ENCODE measurements around the gene SUCNR1. TPM values are rescaled to one million over a fixed set of nuclear protein-coding genes. Genes with fewer than 3 reads are reported as not detected.
"Not testable (repeated sequence)": the region's sequence is repeated elsewhere in the genome, so short reads cannot be mapped to it uniquely, and the experiment has no call there.

Gene SUCNR1, protein sequence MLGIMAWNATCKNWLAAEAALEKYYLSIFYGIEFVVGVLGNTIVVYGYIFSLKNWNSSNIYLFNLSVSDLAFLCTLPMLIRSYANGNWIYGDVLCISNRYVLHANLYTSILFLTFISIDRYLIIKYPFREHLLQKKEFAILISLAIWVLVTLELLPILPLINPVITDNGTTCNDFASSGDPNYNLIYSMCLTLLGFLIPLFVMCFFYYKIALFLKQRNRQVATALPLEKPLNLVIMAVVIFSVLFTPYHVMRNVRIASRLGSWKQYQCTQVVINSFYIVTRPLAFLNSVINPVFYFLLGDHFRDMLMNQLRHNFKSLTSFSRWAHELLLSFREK
- 0.08 TPM for total RNA-seq
- long read RNA-seq, full-length matches to known transcripts = 1 of 1 reads
- long read RNA-seq, partial matches to known transcripts = 0 of 1 reads
- long read RNA-seq, other reads (novel, unspliced or antisense) = 0 of 1 reads

GRCh38 chr3:151873398-151873797, at the start of gene SUCNR1:
SUCNR1 (plus strand) TSS chr3:151873643; CDS start chr3:151879893, 6,250 bp downstream.
- no peak for DNase-seq
- intact Hi-C loops (cut with DNase I) = no loop called here
- ATAC-seq (ENCODE audit: poor library complexity) = no peak

GRCh38 chr3:151827816-151828215, 45.6 kb upstream of the SUCNR1 start:
- no peak for ATAC-seq (ENCODE audit: poor library complexity)
- no peak for DNase-seq
- intact Hi-C loops (cut with DNase I) = no loop called here

GRCh38 chr3:151835751-151836525, 37.5 kb upstream of the SUCNR1 start:
- ATAC-seq (ENCODE audit: poor library complexity) = no peak

DNA sequence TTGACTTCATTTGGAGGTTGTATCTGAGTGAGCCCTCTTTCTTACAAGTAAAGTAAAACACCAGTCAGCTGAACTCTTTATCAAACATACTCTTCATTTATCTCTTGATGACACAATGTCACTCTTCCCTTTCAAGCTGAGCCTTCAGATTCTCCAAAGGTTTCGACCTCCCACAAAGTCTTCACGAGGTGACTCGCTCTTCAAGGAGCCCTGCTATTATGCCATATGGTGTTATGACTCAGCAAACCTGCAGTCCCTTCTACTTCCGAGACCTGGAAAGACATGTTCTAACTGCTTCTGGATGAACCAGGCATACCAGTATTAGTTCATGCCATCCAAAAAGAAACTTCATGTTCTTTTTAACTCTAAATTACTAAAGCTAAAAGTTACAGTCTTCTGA, 36.4 kb upstream of the SUCNR1 start:
- intact Hi-C loops (cut with DNase I) = loop anchor here (5.0 to 10.0 kb wide), 2 partner anchors 372 to 400 kb away; partner anchors contain the start of gene IGSF10
- ATAC-seq (ENCODE audit: poor library complexity) (peak; percentile 58), DNase-seq (no peak)

More at GRCh38 chr3:151835751-151836525, 37.5 kb upstream of the SUCNR1 start:
- intact Hi-C loops (cut with DNase I) = loop anchor here (5.0 to 10.0 kb wide), 2 partner anchors 371 to 399 kb away; partner anchors contain the start of gene IGSF10
- no peak for DNase-seq

DNA sequence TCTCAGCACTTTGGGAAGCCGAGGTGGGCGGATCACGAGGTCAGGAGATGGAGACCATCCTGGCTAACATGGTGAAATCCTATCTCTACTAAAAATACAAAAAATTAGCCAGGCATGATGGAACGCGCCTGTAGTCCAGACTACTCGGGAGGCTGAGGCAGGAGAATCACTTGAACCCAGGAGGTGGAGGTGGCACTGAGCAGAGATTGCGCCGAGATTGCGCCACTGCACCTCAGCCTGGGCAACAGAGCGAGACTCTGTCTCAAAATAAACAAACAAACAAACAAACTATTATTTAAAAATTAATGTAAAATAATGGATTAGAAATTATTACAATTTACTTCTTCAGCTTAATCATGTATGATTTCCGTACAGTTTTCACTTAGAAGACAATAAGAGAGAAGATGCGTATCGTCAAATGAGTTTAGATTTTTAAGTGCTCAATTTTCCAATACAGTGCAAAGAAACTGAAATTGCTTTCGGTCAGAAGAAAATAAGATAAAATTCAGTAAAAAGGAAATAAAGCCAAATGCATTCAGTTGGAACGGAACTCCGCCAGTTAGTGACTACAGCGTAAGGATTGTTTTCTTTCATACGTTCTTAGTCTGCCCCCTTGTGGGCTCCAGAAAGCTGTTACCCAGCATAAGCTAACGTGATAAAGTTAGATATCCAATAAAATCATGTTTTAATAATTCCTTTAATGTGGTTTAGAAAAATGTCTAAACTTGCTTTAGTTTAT, 34.7 kb upstream of the SUCNR1 start:
- ATAC-seq (ENCODE audit: poor library complexity) (peak; percentile 89), DNase-seq (no peak)
- intact Hi-C loops (cut with DNase I) = loop anchor here (5.0 to 10.0 kb wide), 2 partner anchors 374 to 401 kb away; partner anchors contain the start of gene IGSF10

DNA sequence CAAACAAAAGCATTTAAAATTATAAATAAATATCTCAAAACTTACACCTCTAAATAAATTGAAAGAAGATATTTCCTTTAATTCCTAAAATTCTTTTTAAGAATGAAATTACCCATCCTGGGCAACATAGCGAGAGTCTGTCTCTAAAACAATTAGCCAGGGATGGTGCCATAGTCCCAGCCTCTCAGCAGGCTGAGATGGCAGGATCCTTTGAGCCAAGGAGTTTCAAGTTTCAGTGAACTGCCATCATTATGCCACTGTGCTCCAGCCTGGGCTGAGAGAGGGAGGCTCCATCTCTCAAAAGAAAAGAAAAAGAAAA, 34.2 kb upstream of the SUCNR1 start:
- ATAC-seq (ENCODE audit: poor library complexity) = no peak
- intact Hi-C loops (cut with DNase I) = loop anchor here (5.0 to 10.0 kb wide), 2 partner anchors 374 to 402 kb away; partner anchors contain the start of gene IGSF10

DNA sequence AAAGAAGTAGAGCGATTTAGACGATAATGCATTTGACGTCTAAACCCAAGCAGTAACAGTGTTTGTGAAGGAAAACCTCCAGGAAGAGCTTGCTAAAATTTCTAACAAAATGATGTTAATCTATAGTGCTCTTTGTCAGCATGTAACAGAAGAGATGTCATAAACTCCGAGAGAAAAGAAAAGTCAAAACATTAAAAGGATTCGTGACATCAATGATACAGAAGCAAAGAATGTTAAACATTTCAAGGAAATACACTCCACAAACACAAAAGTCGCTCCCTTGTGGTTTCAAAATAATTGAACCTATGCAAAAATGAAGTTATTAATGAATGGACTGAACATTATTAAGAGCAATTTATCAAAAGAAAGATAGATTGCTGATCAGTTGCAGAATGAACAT, 31.6 kb upstream of the SUCNR1 start:
- intact Hi-C loops (cut with DNase I) = no loop called here
- ATAC-seq (ENCODE audit: poor library complexity) = no peak
- no peak for DNase-seq

More for the DNA sequence above, 34.2 kb upstream of the SUCNR1 start:
- no peak for DNase-seq

DNA sequence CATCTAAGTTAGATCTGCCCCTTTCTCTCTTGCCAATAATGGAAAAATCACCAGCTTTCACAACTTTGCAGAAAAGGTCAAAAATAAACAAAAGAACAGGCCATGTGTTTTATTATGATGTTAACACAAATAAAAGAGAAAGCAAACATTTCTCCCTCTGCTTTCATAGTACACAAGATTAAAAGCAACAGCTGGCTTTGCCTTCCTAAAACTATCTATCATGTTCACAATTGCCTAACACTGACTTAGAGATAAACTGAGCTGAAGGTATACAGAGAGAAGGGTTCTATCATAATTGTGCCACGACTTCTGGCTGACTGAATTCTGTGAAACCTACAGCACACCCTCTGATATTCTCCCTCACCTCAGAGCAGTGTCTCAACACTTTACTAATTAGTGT, 30.2 kb upstream of the SUCNR1 start:
- ATAC-seq (ENCODE audit: poor library complexity) = no peak
- intact Hi-C loops (cut with DNase I) = no loop called here

DNA sequence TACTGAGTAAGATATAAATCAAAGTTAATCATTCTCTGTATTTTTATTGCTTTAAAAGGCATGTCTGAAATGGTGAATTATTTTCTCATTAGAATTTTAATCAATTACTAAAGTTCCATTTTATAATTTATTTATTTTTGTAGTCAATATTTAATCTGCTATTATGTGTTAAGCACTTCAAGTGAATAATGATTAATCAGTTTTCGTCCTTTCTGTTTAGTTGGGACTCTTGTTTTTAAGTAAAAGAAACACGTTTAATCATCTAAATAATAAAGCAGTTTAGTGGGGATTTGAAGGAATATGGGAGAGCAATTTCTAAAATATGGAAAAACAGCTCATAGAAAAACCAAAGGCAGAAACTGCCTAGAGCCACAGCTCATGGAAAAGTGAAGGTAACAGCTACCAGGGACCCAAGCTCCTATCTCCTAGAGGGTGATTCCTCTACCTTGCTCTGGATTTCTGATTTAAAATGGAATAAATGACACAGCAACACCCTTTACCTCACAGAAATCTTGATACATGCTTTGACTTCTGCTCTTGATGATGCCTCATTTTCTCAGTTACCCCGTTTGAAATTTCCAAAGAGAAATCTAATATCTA, 28.0 kb upstream of the SUCNR1 start:
- DNase-seq (no peak), ATAC-seq (ENCODE audit: poor library complexity) (no peak)
- intact Hi-C loops (cut with DNase I) = no loop called here

More for the DNA sequence above, 30.2 kb upstream of the SUCNR1 start:
- no peak for DNase-seq

GRCh38 chr3:151850065-151850464, 23.4 kb upstream of the SUCNR1 start:
- ATAC-seq (ENCODE audit: poor library complexity); DNase-seq; intact Hi-C loops (cut with DNase I): not testable (repeated sequence)

- DNase-seq (no peak), ATAC-seq (ENCODE audit: poor library complexity) (no peak)
- intact Hi-C loops (cut with DNase I) = no loop called here
These were observed 21.2 kb upstream of the SUCNR1 start for GRCh38 chr3:151852074-151852811.

DNA sequence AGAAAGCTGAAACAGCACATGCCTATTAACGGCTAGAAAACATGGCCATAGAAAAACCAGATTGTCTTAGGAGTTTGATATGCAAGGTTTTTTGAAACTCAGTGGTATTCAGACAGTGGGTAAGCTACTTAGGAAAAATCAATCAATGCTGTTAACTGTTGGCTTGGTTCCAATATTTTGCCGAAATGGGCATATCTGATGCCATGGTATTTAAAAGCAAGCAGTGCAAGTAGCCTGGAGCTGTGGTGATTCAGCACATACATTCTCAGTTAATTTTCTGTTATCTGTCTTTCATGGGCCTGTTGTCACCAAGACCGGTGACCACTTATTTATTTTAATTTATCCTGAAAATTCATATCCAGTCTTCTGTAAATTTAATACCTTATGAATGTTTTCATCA, 17.3 kb upstream of the SUCNR1 start:
- ATAC-seq (ENCODE audit: poor library complexity) (no peak), DNase-seq (no peak)
- intact Hi-C loops (cut with DNase I) = no loop called here

DNA sequence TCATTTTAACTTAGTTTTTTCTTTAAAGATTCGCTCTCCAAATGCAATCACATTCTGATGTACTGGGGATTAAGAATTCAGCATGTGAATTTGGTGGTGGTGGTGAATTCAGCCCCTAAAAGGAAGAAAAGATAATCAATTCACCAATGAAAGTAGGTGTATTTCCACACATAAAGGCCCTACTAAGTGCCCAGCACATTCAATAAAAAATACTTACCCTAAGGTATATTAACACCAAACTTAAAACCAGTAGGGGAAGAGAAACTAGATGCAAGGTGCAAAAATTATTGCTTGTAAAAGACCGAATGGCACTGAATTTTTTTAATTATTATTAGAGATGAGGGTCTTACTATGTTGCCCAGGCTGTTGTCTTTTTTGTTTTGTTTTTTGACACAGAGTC, 16.8 kb upstream of the SUCNR1 start:
- intact Hi-C loops (cut with DNase I) = no loop called here
- no peak for DNase-seq
- ATAC-seq (ENCODE audit: poor library complexity) = no peak

GRCh38 chr3:151859233-151859673, 14.2 kb upstream of the SUCNR1 start:
- no peak for DNase-seq

GRCh38 chr3:151859905-151860304, 13.5 kb upstream of the SUCNR1 start:
- ATAC-seq (ENCODE audit: poor library complexity) (no peak), DNase-seq (no peak)
- intact Hi-C loops (cut with DNase I) = no loop called here

More at GRCh38 chr3:151859233-151859673, 14.2 kb upstream of the SUCNR1 start:
- no peak for ATAC-seq (ENCODE audit: poor library complexity)
- intact Hi-C loops (cut with DNase I) = no loop called here

- no peak for ATAC-seq (ENCODE audit: poor library complexity)
- intact Hi-C loops (cut with DNase I) = no loop called here
These were observed 9.8 kb upstream of the SUCNR1 start for GRCh38 chr3:151863611-151864010.

GRCh38 chr3:151864423-151865101, 8.9 kb upstream of the SUCNR1 start:
- DNase-seq = no peak
- no peak for ATAC-seq (ENCODE audit: poor library complexity)

More at GRCh38 chr3:151863611-151864010, 9.8 kb upstream of the SUCNR1 start:
- DNase-seq = no peak

More at GRCh38 chr3:151864423-151865101, 8.9 kb upstream of the SUCNR1 start:
- intact Hi-C loops (cut with DNase I) = no loop called here

All from Right ventricle myocardium superior (tissue), 1 donor.